ENCODE results near the gene BTBD9.

BTBD9 gene

DNA sequence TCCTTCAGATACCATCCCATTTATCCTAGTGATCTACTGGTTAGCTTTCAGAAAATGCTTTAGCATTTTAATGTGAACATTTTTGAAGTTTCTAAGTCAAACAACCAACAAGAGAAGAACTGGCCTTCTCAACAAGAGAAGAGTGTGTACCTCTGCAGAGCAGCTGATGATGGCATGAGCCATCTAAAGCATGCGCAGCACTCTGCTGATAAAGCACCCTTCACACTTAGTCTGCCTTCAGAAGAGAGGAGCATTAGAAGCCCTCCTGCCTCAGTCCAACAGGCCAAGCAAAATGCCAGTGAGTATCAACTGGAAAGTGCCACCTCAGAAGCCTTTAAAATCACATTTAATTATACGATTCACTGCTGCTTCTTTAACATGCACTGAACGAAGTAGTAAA is 169.2 kb downstream of the BTBD9 start:
- TF ChIP-seq CTCF (IDR thresholded peaks at IDR 0.05; ENCODE audit: low read depth, low read length) = no peak
- no peak overlapping the region for H3K4me3 ChIP-seq (ENCODE audit: low read depth, low read length)
- H3K9me3 ChIP-seq = no peaks in the 10 kb centered on the region

DNA sequence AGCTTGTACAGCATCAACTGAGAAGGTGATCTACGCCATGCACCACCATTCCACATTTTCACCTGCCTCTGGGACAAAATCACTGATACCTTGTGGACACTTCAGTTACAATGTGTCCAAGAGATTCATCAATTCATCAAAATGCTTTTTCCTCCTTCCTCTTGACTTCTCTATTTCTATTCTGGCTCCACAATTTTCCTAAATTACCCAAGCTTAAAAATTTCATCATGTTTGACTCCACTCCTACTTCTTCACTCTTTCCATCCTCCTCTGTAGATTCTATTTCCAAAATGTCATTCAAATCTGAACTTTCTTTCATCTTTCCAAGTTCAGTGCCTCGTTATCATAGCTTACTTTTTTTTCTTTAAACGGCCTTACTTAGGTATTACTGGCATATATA is 172.2 kb downstream of the BTBD9 start:
- no peak for TF ChIP-seq CTCF (IDR thresholded peaks at IDR 0.05; ENCODE audit: low read depth, low read length)
- DNase-seq = no peak
- Histone ChIP-seq H3K4me1 (no peaks in the 10 kb centered on the region), H3K4me3 (ENCODE audit: low read depth, low read length) (no peak overlapping the region), H3K36me3 (no peaks in the 10 kb centered on the region), H3K27me3 (no peaks in the 10 kb centered on the region), H3K9me3 (no peaks in the 10 kb centered on the region)

More for the DNA sequence above, 169.2 kb downstream of the BTBD9 start:
- DNase-seq = no peak
- no peaks in the 10 kb centered on the region for H3K27me3 ChIP-seq
- H3K36me3 ChIP-seq = no peaks in the 10 kb centered on the region
- no peaks in the 10 kb centered on the region for H3K4me1 ChIP-seq

DNA sequence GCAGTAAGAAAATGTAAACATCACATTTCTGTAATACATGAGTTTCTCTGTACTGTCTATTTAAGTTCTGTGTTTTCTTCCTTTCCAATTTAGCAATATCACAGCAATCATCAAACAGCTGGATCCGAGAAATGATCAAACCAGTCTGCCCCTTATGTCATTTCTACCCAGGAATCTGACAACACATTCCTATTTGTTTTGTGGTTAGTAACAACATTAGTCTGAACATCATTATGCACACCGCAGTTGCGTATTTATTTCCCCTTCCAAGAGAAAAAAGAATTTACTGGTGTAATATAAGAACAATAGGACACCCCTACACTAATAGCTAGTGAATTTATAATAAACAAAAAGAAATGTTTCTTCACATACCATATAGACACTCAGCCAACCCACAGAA is 179.5 kb downstream of the BTBD9 start:
- no peaks in the 10 kb centered on the region for H3K27me3 ChIP-seq

DNA sequence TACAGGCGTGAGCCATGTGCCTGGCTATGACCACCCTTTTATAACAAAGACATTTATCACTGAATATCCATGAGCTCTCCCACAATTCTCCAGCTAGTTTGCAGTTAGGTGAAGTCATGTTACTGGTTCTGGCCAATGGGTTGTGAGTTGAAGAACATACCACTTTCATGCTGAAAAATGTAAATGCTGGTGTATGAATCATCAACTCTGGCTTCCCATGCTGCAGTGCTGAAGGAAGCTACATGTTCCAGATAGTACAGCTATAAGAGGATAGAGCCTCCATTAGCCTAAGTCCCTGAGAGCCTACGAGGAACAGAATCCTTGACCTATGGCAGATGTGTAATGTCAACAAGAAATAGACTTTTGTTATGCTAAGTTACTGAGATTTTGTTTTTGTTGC is 180.4 kb downstream of the BTBD9 start:
- Histone ChIP-seq H3K9me3 (no peaks in the 10 kb centered on the region), H3K27me3 (no peaks in the 10 kb centered on the region), H3K4me1 (peaks cover 4% of the 10 kb centered on the region; the same call in 1 of the 2 replicates), H3K36me3 (no peaks in the 10 kb centered on the region), H3K4me3 (ENCODE audit: low read depth, low read length) (no peak overlapping the region)
- TF ChIP-seq CTCF (IDR thresholded peaks at IDR 0.05; ENCODE audit: low read depth, low read length) = no peak
- peak; percentile 13 for DNase-seq

More for the DNA sequence above, 179.5 kb downstream of the BTBD9 start:
- Histone ChIP-seq H3K4me3 (ENCODE audit: low read depth, low read length) (no peak overlapping the region), H3K36me3 (no peaks in the 10 kb centered on the region), H3K9me3 (no peaks in the 10 kb centered on the region), H3K4me1 (peaks cover 4% of the 10 kb centered on the region; the same call in 1 of the 2 replicates)
- DNase-seq = no peak
- no peak for TF ChIP-seq CTCF (IDR thresholded peaks at IDR 0.05; ENCODE audit: low read depth, low read length)

DNA sequence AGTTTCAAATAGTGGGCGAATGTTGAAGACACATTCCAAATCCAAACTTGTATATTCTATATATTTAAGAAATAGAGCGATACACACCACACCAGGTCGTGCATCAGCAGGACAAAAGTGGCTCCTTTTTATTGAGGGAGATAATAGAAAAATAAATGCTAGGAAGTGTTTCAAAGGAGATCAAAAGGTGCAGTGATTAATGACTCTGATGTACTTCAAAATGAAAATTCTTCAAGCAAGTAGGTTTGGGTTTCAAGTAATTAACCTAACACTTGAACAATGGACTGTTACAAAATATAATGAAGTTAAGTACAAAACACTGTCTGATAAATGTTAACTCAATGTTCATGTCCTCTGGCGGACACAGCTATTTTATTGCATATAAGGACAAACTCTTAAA is 185.9 kb downstream of the BTBD9 start:
- no peak for DNase-seq
- Histone ChIP-seq H3K9me3 (no peaks in the 10 kb centered on the region), H3K4me3 (ENCODE audit: low read depth, low read length) (no peak overlapping the region)

More for the DNA sequence above, 185.9 kb downstream of the BTBD9 start:
- Histone ChIP-seq H3K4me1 (no peaks in the 10 kb centered on the region), H3K36me3 (no peaks in the 10 kb centered on the region), H3K27me3 (no peaks in the 10 kb centered on the region)
- TF ChIP-seq CTCF (IDR thresholded peaks at IDR 0.05; ENCODE audit: low read depth, low read length) = no peak
